Fibroblast of the conjunctiva (primary cell): ENCODE measurements around the gene TMEM145.
A peak's percentile ranks its signal among the peaks of the same experiment; 100 is the strongest.
"Not testable (repeated sequence)": the region's sequence is repeated elsewhere in the genome, so short reads cannot be mapped to it uniquely, and the experiment has no call there.

ENCODE experiments used
- DNase-seq: peaks from one replicate; pipeline ENCODE4 v3.0.0-alpha.2; 2010; ENCODE audit warnings: low read depth

Gene TMEM145

GRCh38 chr19:42316223-42317211 lies 3.4 kb downstream of the TMEM145 start:
- DNase-seq = no peak

- DNase-seq = no peak
Observed at GRCh38 chr19:42317535-42317934, 4.4 kb downstream of the TMEM145 start.

- DNase-seq = no peak
Observed at GRCh38 chr19:42322305-42322704, 9.2 kb downstream of the TMEM145 start.

- DNase-seq = no peak
Observed at GRCh38 chr19:42323473-42323851, 10.4 kb downstream of the TMEM145 start.

- DNase-seq = no peak
Observed at GRCh38 chr19:42323852-42324654, 10.9 kb downstream of the TMEM145 start.

- no peak for DNase-seq
Observed at GRCh38 chr19:42324655-42325307, 11.7 kb downstream of the TMEM145 start.

GRCh38 chr19:42325308-42325895 lies 12.3 kb downstream of the TMEM145 start, which contains the start of gene MEGF8:
MEGF8 (plus strand) TSS chr19:42325635; CDS start chr19:42326244, 609 bp downstream.
- DNase-seq = peak; percentile 98

- no peak for DNase-seq
Observed at GRCh38 chr19:42325896-42326771, 13.0 kb downstream of the TMEM145 start.

GRCh38 chr19:42326969-42327368 lies 13.9 kb downstream of the TMEM145 start:
- no peak for DNase-seq

- DNase-seq = no peak
Observed at GRCh38 chr19:42327381-42327780, 14.3 kb downstream of the TMEM145 start.

GRCh38 chr19:42328106-42328505 lies 15.0 kb downstream of the TMEM145 start:
- DNase-seq = no peak

- no peak for DNase-seq
Observed at GRCh38 chr19:42328854-42329253, 15.7 kb downstream of the TMEM145 start.

GRCh38 chr19:42330241-42330711 lies 17.2 kb downstream of the TMEM145 start:
- peak; percentile 53 for DNase-seq

GRCh38 chr19:42331333-42331732 lies 18.2 kb downstream of the TMEM145 start:
- not testable (repeated sequence) for DNase-seq

GRCh38 chr19:42332059-42332458 lies 18.9 kb downstream of the TMEM145 start:
- DNase-seq = no peak

GRCh38 chr19:42333018-42333417 lies 19.9 kb downstream of the TMEM145 start:
- DNase-seq = no peak

GRCh38 chr19:42333975-42334696 lies 21.0 kb downstream of the TMEM145 start:
- DNase-seq = no peak

GRCh38 chr19:42334697-42335373 lies 21.7 kb downstream of the TMEM145 start:
- DNase-seq = no peak

- DNase-seq = no peak
Observed at GRCh38 chr19:42335374-42335936, 22.3 kb downstream of the TMEM145 start.
